ENCODE data around the gene TRAF2. TPM values are rescaled to one million over a fixed set of nuclear protein-coding genes. Genes with fewer than 3 reads are reported as not detected.

The TRAF2 gene
- total and polyA plus RNA-seq, 2 of the 8 experiments (the other 6 are each of a cell fraction or from before 2014, with no cell fraction given), result 26.9 to 50.2 TPM

DNA sequence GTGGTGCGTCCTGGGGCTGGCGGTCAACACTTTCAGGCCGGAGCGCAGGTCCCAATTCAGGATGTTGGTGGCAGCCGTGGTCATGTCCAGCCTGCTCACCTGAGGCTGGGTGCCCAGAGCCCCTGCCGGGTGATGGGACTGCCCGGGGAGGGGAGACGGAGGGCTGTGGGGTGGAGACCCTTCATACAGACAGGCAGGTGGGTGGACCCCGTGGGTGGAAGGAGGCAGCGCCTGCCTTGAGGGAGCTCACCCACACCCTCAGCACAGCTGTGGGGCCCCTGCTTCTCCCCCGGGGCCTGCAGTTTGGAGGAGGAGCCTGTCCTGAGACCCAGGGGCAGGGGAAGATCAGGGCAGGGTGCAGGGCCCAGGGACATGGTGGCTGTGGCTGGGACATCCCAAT, 84.0 kb downstream of the TRAF2 start:
- H3K4me3 ChIP-seq (ENCODE audit: extremely low read depth in 1 of 4, insufficient read depth in 2 of 4, low read depth in 3 of 4, low read length in 4 of 4), result no peak overlapping the region
- 92% methylated on average over 10 of the region's 11 CpGs; no CpG with 5 or more reads in 1 of the 2 experiments for WGBS, 2 experiments (ENCODE audit: extremely low coverage in 1 of 2, insufficient coverage in 1 of 2, insufficient read length in 1 of 2, insufficient replicate concordance in 2 of 2, low coverage in 1 of 2, low lambda C conversion rate in 2 of 2, missing lambda C conversion rate in 1 of 2)

More for the DNA sequence above, 84.0 kb downstream of the TRAF2 start:
- Histone ChIP-seq H2BK5ac (ENCODE audit: low read depth, low read length) (no peak overlapping the region), H3K4me1 (replicated peaks in 1 of 4; ENCODE audit: control insufficient read depth in 3 of 4, insufficient read depth in 4 of 4, low read length in 3 of 4) (peaks cover 0 to 7% (median 4%) of the 10 kb centered on the region in 4 experiments; a peak in 3 of 7 replicates), H2BK120ac (replicated peaks; ENCODE audit: low read depth, low read length) (no peak overlapping the region), H3K23ac (ENCODE audit: insufficient read length) (no peak overlapping the region), H3K27ac (ENCODE audit: low read depth, low read length) (no peak overlapping the region), H2BK12ac (ENCODE audit: low read depth, low read length) (no peak overlapping the region), H4K5ac (ENCODE audit: insufficient read length, low read depth, low read length) (no peak overlapping the region), H3K79me2 (ENCODE audit: control insufficient read depth in 1 of 2, insufficient read depth in 2 of 2, low read length in 2 of 2) (no peaks in the 10 kb centered on the region), H3K9ac (replicated peaks in 1 of 4; ENCODE audit: extremely low read depth in 1 of 4, low read depth in 3 of 4, low read length in 3 of 4) (no peak overlapping the region), H3K36me3 (ENCODE audit: control insufficient read depth in 2 of 4, insufficient read depth in 4 of 4, low read length in 3 of 4) (no peaks in the 10 kb centered on the region), H3K4ac (replicated peaks; ENCODE audit: insufficient read length, low read depth, low read length) (no peak overlapping the region), H4K8ac (ENCODE audit: extremely low read depth, insufficient read depth, low read length) (no peak overlapping the region), H2AFZ (ENCODE audit: low read length) (no peak overlapping the region), H4K91ac (replicated peaks; ENCODE audit: insufficient read length, low read length) (no peak overlapping the region), H3K23me2 (ENCODE audit: low read depth, low read length) (no peaks in the 10 kb centered on the region), H3K14ac (ENCODE audit: insufficient read length) (no peak overlapping the region), H3K27me3 (replicated peaks in 1 of 4; ENCODE audit: control insufficient read depth in 3 of 4, extremely low read depth in 1 of 4, insufficient read depth in 3 of 4, low read length in 3 of 4) (no peaks in the 10 kb centered on the region), H2AK5ac (ENCODE audit: low read depth, low read length) (no peak overlapping the region), H3K79me1 (ENCODE audit: low read depth, low read length) (no peaks in the 10 kb centered on the region), H2BK15ac (ENCODE audit: low read length) (no peak overlapping the region), H3K56ac (replicated peaks; ENCODE audit: insufficient read length, low read depth, low read length) (no peak overlapping the region), H3K18ac (ENCODE audit: extremely low read depth, low read length) (no peak overlapping the region), H3K4me2 (ENCODE audit: insufficient read depth in 1 of 2, low read depth in 2 of 2, low read length in 2 of 2) (no peak overlapping the region), H3K9me3 (ENCODE audit: insufficient read depth in 2 of 2, low read depth in 1 of 2, low read length in 1 of 2) (no peaks in the 10 kb centered on the region), H2BK20ac (ENCODE audit: low read length) (no peak overlapping the region), H4K20me1 (replicated peaks in 1 of 2; ENCODE audit: control insufficient read depth in 1 of 2, insufficient read depth in 2 of 2, low read length in 2 of 2) (no peaks in the 10 kb centered on the region)
- ChIA-PET POLR2A (ENCODE audit: partially characterized antibody) (no interaction called here), CTCF (ENCODE audit: partially characterized antibody) (interaction anchor here (0.5 to 9.4 kb wide), 5 partner anchors 15 to 260 kb away, joined by 3 to 38 read pairs (median 4); partner anchors contain the start of gene C8G)
- no peak for DNase-seq (ENCODE audit: low read depth in 1 of 2, low spot score in 2 of 2)
- TF ChIP-seq ZNF274 (IDR thresholded peaks at IDR 0.05; ENCODE audit: borderline replicate concordance, extremely low read depth, low read length), result no peak
- no peak for TF ChIP-seq BCL11A (IDR thresholded peaks at IDR 0.05; ENCODE audit: low read depth in 2 of 2, low read length in 2 of 2)
- TF ChIP-seq RAD21 (IDR thresholded peaks at IDR 0.05 in 1 of 2, conservative IDR thresholded peaks at IDR 0.05 in 1 of 2; ENCODE audit: low read depth in 2 of 2, low read length in 2 of 2), result no peak
- no peak for TF ChIP-seq EGR1 (IDR thresholded peaks at IDR 0.05; ENCODE audit: borderline replicate concordance, low read depth, low read length)
- no peak for TF ChIP-seq NRF1 (IDR thresholded peaks at IDR 0.05; ENCODE audit: low read depth, low read length)
- TF ChIP-seq FOSL1 (IDR thresholded peaks at IDR 0.05; ENCODE audit: insufficient read depth, low read depth, low read length), result no peak
- TF ChIP-seq SUZ12 (IDR thresholded peaks at IDR 0.05; ENCODE audit: low read length), result no peak
- TF ChIP-seq, protein P1, sequence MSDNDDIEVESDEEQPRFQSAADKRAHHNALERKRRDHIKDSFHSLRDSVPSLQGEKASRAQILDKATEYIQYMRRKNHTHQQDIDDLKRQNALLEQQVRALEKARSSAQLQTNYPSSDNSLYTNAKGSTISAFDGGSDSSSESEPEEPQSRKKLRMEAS (IDR thresholded peaks at IDR 0.05), result no peak
- no peak for FAIRE-seq

Data from H1 (cell line).